ENCODE data around the gene MAGT1. TPM values are rescaled to one million over a fixed set of nuclear protein-coding genes. Genes with fewer than 3 reads are reported as not detected.
A peak's percentile ranks its signal among the peaks of the same experiment; 100 is the strongest.

MAGT1 gene
- total RNA-seq, 2 experiments from 2014 or later = 29.9 to 31.0 TPM

DNA sequence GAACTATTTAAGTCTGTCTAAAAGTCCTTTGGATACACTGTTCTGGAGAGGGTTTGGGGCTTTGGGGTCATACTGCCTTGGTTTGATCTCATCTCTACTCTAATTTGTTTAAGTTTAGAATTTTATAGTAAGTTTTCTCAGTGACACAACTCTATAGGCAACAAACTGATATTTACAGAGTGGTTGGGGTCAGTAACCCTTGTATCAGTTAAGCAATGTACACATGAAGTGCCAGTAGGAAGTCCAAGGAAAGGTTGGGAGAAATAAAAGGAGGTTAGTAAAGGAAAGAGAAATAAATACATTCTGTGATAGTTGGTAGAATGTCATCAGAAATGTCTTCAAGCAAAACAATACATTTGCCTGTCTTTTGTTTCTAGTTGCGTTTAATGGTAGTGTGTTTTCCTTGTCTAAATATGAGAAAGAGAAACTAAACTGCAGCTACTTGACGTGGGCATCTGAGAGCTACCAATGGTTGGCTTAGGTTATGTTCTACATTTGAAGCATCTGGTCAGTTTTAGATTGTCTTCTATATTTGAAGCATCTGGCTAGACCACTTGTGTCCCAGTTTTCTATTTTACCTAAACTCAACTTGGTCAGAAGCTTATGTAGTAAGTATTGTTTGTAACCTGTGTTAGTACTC is 22.2 kb upstream of the MAGT1 start:
- ChIA-PET POLR2A (interaction anchor here (1.5 kb wide), 1 partner anchor 18 kb away, joined by 8 read pairs; the partner anchor contains the start of gene COX7B), CTCF (interaction anchor here (0.7 to 0.8 kb wide), 2 partner anchors 12 to 64 kb away, joined by 4 to 5 read pairs; no protein-coding TSS in a partner anchor)
- Histone ChIP-seq H3K4me3 (ENCODE audit: low read length) (peak overlapping the region; percentile 3), H3K4me1 (ENCODE audit: insufficient read depth, low read length) (peaks cover 4% of the 10 kb centered on the region), H3K36me3 (ENCODE audit: insufficient read depth, low read length) (no peaks in the 10 kb centered on the region), H3K27ac (ENCODE audit: low read depth in 1 of 2, low read length in 2 of 2) (no peak overlapping the region), H3K9me3 (ENCODE audit: control insufficient read depth in 1 of 2, insufficient read depth in 1 of 2, low read length in 2 of 2) (no peaks in the 10 kb centered on the region), H3K27me3 (ENCODE audit: control insufficient read depth in 1 of 2, insufficient read depth in 2 of 2, low read length in 2 of 2) (no peaks in the 10 kb centered on the region)
- TF ChIP-seq, protein P1, sequence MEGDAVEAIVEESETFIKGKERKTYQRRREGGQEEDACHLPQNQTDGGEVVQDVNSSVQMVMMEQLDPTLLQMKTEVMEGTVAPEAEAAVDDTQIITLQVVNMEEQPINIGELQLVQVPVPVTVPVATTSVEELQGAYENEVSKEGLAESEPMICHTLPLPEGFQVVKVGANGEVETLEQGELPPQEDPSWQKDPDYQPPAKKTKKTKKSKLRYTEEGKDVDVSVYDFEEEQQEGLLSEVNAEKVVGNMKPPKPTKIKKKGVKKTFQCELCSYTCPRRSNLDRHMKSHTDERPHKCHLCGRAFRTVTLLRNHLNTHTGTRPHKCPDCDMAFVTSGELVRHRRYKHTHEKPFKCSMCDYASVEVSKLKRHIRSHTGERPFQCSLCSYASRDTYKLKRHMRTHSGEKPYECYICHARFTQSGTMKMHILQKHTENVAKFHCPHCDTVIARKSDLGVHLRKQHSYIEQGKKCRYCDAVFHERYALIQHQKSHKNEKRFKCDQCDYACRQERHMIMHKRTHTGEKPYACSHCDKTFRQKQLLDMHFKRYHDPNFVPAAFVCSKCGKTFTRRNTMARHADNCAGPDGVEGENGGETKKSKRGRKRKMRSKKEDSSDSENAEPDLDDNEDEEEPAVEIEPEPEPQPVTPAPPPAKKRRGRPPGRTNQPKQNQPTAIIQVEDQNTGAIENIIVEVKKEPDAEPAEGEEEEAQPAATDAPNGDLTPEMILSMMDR (IDR thresholded peaks at IDR 0.05) = no peak
- H3K9me3 Mint-ChIP-seq = no peaks in the 10 kb centered on the region
- H3K36me3 Mint-ChIP-seq (ENCODE audit: low read depth) = peaks cover 6% of the 10 kb centered on the region
- peaks cover 53% of the 10 kb centered on the region for H3K4me1 Mint-ChIP-seq (ENCODE audit: low read depth)
- DNase-seq = peak in 1 of 14 experiments; percentile 8
- intact Hi-C loops (cut with DNase I, micrococcal nuclease) = loop anchor here in 1 of 2 experiments (10.0 kb wide), 1 partner anchor 47 kb away; the partner anchor contains the start of gene PGAM4
- peak overlapping the region; percentile 63 for H3K27ac Mint-ChIP-seq
- peak overlapping the region; percentile 50 for H3K4me3 Mint-ChIP-seq
- ATAC-seq (ENCODE audit: poor library complexity) = no peak
- H3K27me3 Mint-ChIP-seq = no peaks in the 10 kb centered on the region

DNA sequence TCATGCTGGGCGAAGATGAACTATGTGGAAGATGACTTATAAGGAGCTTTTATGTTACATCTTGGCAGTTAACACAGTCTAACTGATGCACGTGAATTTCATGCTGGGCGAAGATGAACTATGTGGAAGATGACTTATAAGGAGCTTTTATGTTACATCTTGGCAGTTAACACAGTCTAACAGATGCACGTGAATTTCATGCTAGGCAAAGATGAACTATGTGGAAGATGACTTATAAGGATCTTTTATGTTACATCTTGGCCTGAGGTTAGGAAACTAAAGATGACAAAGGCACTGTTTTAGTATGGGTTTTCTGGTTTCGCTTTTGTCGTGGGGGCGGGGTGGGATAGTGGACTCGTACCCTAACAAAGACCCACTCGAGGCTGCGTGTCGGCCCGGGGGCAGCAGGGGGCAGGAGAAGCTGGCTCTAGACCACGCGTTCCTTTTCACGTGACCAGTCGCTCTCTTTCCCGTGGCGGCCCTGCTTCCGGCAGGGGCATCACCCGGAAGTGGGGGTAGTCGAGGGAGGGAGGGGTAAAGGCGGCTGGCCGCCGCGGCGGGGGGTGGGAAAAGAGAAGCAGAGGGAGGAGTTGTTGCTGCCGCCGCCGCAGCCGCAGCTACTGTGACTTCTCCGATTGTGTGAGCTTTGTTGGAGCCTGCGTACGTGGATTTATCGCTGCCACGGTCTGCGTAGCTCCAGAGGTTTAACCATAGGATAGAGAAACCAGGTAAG is 15.0 kb upstream of the MAGT1 start, which contains the start of gene ATP7A:
Gene ATP7A, plus strand, starts transcription at position 586 of the 733 bp plus-strand sequence. CDS start 60,949 bp downstream, outside the sequence.
- peaks cover 5% of the 10 kb centered on the region for H3K36me3 Mint-ChIP-seq (ENCODE audit: low read depth)
- TF ChIP-seq, protein P1 (IDR thresholded peaks at IDR 0.05) = peak; percentile 55
- intact Hi-C loops (cut with DNase I, micrococcal nuclease) = loop anchor here (1.0 to 10.0 kb wide), 4 partner anchors 15 to 115 kb away; partner anchors contain the start of genes MAGT1 (in 1 of the 2) and PGAM4 (in 1 of the 2)
- H3K27me3 ChIP-seq (ENCODE audit: control insufficient read depth in 1 of 2, insufficient read depth in 2 of 2, low read length in 2 of 2) = no peaks in the 10 kb centered on the region
- ATAC-seq (ENCODE audit: poor library complexity) = peak; percentile 90
- peak within 1 kb of the TSS; percentile 93 for H3K27ac Mint-ChIP-seq
- H3K27me3 Mint-ChIP-seq = no peaks in the 10 kb centered on the region
- peaks cover 3% of the 10 kb centered on the region for H3K4me1 ChIP-seq (ENCODE audit: insufficient read depth, low read length)
- peaks cover 29% of the 10 kb centered on the region for H3K4me1 Mint-ChIP-seq (ENCODE audit: low read depth)
- peak within 1 kb of the TSS; percentile 77 to 82 for H3K27ac ChIP-seq (ENCODE audit: low read depth in 1 of 2, low read length in 2 of 2)
- CTCF ChIA-PET = interaction anchor here (1.4 to 2.6 kb wide), 3 partner anchors 10 to 115 kb away, joined by 7 to 30 read pairs (median 11); partner anchors contain the start of genes COX7B and MAGT1
- H3K36me3 ChIP-seq (ENCODE audit: insufficient read depth, low read length) = no peaks in the 10 kb centered on the region
- POLR2A ChIA-PET = interaction anchor here (0.7 to 4.5 kb wide), 9 partner anchors 9 to 1245 kb away, joined by 3 to 67 read pairs (median 4); partner anchors contain the start of genes COX7B, MAGT1 and PGK1
- H3K9me3 Mint-ChIP-seq = no peaks in the 10 kb centered on the region
- H3K4me3 ChIP-seq (ENCODE audit: low read length) = peak within 1 kb of the TSS; percentile 80
- peak; percentile 77 to 95 (median 86) for DNase-seq
- no peaks in the 10 kb centered on the region for H3K9me3 ChIP-seq (ENCODE audit: control insufficient read depth in 1 of 2, insufficient read depth in 1 of 2, low read length in 2 of 2)
- peak within 1 kb of the TSS; percentile 97 for H3K4me3 Mint-ChIP-seq

DNA sequence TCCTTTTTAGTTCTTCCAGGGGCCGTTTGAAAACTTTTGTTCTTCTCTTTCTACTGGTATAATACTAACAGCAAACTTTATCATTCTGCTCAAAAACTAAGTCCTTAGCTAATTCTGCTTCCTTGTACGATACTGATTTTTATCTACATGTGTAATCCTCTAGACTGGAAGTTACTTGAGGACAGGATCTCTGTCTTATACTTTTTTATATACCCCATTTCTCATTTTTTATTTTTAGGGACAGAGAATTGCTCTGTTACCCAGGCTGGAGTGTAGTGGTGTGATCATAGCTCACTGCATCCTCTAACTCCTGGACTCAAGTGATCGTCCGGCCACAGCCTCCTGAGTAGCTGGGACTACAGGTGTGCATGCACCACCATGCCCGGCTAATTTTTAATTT is 6.3 kb upstream of the MAGT1 start:
- Histone ChIP-seq H3K4me1 (ENCODE audit: insufficient read depth, low read length) (peaks cover 17% of the 10 kb centered on the region), H3K27ac (ENCODE audit: low read depth in 1 of 2, low read length in 2 of 2) (no peak overlapping the region), H3K27me3 (ENCODE audit: control insufficient read depth in 1 of 2, insufficient read depth in 2 of 2, low read length in 2 of 2) (no peaks in the 10 kb centered on the region), H3K9me3 (ENCODE audit: control insufficient read depth in 1 of 2, insufficient read depth in 1 of 2, low read length in 2 of 2) (no peaks in the 10 kb centered on the region), H3K36me3 (ENCODE audit: insufficient read depth, low read length) (peaks cover 24% of the 10 kb centered on the region), H3K4me3 (ENCODE audit: low read length) (no peak overlapping the region)
- no peaks in the 10 kb centered on the region for H3K9me3 Mint-ChIP-seq
- CTCF ChIA-PET = interaction anchor here (3.4 to 3.5 kb wide), 2 partner anchors 9 to 123 kb away, joined by 17 to 30 read pairs; partner anchors contain the start of gene ATP7A
- TF ChIP-seq, protein P1 (IDR thresholded peaks at IDR 0.05) = no peak
- peak overlapping the region; percentile 99 for H3K27ac Mint-ChIP-seq
- DNase-seq (no peak), ATAC-seq (ENCODE audit: poor library complexity) (no peak)
- peak overlapping the region; percentile 95 for H3K4me3 Mint-ChIP-seq
- no peaks in the 10 kb centered on the region for H3K27me3 Mint-ChIP-seq
- POLR2A ChIA-PET = no interaction called here
- intact Hi-C loops (cut with DNase I, micrococcal nuclease) = loop anchor here in 1 of 2 experiments (5.0 to 10.0 kb wide), 2 partner anchors 206 to 423 kb away; partner anchors contain the start of gene CYSLTR1
- peaks cover 26% of the 10 kb centered on the region for H3K4me1 Mint-ChIP-seq (ENCODE audit: low read depth)
- H3K36me3 Mint-ChIP-seq (ENCODE audit: low read depth) = peaks cover 34% of the 10 kb centered on the region

Data from CD4-positive, alpha-beta T cell (primary cell).